ENCODE results near the gene MAGI1. TPM values are rescaled to one million over a fixed set of nuclear protein-coding genes. Genes with fewer than 3 reads are reported as not detected.

MAGI1 gene
- total RNA-seq, 1 experiment from 2014 or later: 58.2 TPM

DNA sequence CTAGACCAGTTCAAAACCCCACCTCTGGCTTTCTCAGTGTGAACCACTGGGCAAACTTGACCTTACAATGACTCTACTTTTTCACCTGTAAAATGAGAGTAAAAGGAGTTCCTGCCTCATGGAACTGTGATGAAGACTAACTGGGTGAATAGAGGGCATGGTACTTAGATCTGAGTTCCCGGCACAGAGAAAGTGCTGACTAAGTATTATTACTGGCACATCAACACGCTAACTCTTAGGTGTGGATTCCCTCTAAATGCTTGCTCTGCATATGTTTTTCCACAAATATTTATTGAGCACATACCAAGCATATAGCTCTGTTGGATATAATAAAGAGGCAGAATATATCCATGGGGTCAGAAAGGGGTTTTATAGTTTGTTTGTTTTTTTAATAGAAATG is 437.8 kb downstream of the MAGI1 start:
- ATAC-seq: no peak
- no peak overlapping the region for H3K4me3 Mint-ChIP-seq

More for the DNA sequence above, 437.8 kb downstream of the MAGI1 start:
- peaks cover 3% of the 10 kb centered on the region; the same call in 1 of the 2 replicates for H3K27me3 Mint-ChIP-seq (ENCODE audit: low read depth)
- no peaks in the 10 kb centered on the region for H3K9me3 Mint-ChIP-seq
- no peak overlapping the region for H3K27ac Mint-ChIP-seq
- peaks cover 37% of the 10 kb centered on the region for H3K4me1 Mint-ChIP-seq
- POLR2A ChIA-PET: no interaction called here
- TF ChIP-seq SMAD4 (CRISPR knock-in tag; IDR thresholded peaks at IDR 0.05) (no peak), FOXJ3 (CRISPR knock-in tag; IDR thresholded peaks at IDR 0.05; ENCODE audit: borderline replicate concordance) (no peak), ZNF121 (CRISPR knock-in tag; IDR thresholded peaks at IDR 0.05) (no peak), MXD4 (CRISPR knock-in tag; IDR thresholded peaks at IDR 0.05; ENCODE audit: borderline replicate concordance) (no peak), CBFB (CRISPR knock-in tag; IDR thresholded peaks at IDR 0.05; ENCODE audit: low read depth) (no peak), NR1H2 (CRISPR knock-in tag; IDR thresholded peaks at IDR 0.05) (no peak), CREM (CRISPR knock-in tag; IDR thresholded peaks at IDR 0.05) (no peak), ZBTB21 (CRISPR knock-in tag; IDR thresholded peaks at IDR 0.05; ENCODE audit: borderline replicate concordance) (no peak)
- TF ChIP-seq, protein P1, sequence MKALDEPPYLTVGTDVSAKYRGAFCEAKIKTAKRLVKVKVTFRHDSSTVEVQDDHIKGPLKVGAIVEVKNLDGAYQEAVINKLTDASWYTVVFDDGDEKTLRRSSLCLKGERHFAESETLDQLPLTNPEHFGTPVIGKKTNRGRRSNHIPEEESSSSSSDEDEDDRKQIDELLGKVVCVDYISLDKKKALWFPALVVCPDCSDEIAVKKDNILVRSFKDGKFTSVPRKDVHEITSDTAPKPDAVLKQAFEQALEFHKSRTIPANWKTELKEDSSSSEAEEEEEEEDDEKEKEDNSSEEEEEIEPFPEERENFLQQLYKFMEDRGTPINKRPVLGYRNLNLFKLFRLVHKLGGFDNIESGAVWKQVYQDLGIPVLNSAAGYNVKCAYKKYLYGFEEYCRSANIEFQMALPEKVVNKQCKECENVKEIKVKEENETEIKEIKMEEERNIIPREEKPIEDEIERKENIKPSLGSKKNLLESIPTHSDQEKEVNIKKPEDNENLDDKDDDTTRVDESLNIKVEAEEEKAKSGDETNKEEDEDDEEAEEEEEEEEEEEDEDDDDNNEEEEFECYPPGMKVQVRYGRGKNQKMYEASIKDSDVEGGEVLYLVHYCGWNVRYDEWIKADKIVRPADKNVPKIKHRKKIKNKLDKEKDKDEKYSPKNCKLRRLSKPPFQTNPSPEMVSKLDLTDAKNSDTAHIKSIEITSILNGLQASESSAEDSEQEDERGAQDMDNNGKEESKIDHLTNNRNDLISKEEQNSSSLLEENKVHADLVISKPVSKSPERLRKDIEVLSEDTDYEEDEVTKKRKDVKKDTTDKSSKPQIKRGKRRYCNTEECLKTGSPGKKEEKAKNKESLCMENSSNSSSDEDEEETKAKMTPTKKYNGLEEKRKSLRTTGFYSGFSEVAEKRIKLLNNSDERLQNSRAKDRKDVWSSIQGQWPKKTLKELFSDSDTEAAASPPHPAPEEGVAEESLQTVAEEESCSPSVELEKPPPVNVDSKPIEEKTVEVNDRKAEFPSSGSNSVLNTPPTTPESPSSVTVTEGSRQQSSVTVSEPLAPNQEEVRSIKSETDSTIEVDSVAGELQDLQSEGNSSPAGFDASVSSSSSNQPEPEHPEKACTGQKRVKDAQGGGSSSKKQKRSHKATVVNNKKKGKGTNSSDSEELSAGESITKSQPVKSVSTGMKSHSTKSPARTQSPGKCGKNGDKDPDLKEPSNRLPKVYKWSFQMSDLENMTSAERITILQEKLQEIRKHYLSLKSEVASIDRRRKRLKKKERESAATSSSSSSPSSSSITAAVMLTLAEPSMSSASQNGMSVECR (CRISPR knock-in tag; IDR thresholded peaks at IDR 0.05; ENCODE audit: borderline replicate concordance): no peak
- TF ChIP-seq, protein P2, sequence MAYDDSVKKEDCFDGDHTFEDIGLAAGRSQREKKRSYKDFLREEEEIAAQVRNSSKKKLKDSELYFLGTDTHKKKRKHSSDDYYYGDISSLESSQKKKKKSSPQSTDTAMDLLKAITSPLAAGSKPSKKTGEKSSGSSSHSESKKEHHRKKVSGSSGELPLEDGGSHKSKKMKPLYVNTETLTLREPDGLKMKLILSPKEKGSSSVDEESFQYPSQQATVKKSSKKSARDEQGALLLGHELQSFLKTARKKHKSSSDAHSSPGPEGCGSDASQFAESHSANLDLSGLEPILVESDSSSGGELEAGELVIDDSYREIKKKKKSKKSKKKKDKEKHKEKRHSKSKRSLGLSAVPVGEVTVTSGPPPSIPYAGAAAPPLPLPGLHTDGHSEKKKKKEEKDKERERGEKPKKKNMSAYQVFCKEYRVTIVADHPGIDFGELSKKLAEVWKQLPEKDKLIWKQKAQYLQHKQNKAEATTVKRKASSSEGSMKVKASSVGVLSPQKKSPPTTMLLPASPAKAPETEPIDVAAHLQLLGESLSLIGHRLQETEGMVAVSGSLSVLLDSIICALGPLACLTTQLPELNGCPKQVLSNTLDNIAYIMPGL (CRISPR knock-in tag; IDR thresholded peaks at IDR 0.05): no peak
- TF ChIP-seq, protein P3, sequence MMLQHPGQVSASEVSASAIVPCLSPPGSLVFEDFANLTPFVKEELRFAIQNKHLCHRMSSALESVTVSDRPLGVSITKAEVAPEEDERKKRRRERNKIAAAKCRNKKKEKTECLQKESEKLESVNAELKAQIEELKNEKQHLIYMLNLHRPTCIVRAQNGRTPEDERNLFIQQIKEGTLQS (CRISPR knock-in tag; conservative IDR thresholded peaks at IDR 0.05): no peak
- TF ChIP-seq, protein P4, sequence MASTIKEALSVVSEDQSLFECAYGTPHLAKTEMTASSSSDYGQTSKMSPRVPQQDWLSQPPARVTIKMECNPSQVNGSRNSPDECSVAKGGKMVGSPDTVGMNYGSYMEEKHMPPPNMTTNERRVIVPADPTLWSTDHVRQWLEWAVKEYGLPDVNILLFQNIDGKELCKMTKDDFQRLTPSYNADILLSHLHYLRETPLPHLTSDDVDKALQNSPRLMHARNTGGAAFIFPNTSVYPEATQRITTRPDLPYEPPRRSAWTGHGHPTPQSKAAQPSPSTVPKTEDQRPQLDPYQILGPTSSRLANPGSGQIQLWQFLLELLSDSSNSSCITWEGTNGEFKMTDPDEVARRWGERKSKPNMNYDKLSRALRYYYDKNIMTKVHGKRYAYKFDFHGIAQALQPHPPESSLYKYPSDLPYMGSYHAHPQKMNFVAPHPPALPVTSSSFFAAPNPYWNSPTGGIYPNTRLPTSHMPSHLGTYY (CRISPR knock-in tag; IDR thresholded peaks at IDR 0.05): no peak
- TF ChIP-seq, protein P5, sequence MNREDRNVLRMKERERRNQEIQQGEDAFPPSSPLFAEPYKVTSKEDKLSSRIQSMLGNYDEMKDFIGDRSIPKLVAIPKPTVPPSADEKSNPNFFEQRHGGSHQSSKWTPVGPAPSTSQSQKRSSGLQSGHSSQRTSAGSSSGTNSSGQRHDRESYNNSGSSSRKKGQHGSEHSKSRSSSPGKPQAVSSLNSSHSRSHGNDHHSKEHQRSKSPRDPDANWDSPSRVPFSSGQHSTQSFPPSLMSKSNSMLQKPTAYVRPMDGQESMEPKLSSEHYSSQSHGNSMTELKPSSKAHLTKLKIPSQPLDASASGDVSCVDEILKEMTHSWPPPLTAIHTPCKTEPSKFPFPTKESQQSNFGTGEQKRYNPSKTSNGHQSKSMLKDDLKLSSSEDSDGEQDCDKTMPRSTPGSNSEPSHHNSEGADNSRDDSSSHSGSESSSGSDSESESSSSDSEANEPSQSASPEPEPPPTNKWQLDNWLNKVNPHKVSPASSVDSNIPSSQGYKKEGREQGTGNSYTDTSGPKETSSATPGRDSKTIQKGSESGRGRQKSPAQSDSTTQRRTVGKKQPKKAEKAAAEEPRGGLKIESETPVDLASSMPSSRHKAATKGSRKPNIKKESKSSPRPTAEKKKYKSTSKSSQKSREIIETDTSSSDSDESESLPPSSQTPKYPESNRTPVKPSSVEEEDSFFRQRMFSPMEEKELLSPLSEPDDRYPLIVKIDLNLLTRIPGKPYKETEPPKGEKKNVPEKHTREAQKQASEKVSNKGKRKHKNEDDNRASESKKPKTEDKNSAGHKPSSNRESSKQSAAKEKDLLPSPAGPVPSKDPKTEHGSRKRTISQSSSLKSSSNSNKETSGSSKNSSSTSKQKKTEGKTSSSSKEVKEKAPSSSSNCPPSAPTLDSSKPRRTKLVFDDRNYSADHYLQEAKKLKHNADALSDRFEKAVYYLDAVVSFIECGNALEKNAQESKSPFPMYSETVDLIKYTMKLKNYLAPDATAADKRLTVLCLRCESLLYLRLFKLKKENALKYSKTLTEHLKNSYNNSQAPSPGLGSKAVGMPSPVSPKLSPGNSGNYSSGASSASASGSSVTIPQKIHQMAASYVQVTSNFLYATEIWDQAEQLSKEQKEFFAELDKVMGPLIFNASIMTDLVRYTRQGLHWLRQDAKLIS (CRISPR knock-in tag; IDR thresholded peaks at IDR 0.05; ENCODE audit: borderline replicate concordance): no peak
- TF ChIP-seq, protein P6, sequence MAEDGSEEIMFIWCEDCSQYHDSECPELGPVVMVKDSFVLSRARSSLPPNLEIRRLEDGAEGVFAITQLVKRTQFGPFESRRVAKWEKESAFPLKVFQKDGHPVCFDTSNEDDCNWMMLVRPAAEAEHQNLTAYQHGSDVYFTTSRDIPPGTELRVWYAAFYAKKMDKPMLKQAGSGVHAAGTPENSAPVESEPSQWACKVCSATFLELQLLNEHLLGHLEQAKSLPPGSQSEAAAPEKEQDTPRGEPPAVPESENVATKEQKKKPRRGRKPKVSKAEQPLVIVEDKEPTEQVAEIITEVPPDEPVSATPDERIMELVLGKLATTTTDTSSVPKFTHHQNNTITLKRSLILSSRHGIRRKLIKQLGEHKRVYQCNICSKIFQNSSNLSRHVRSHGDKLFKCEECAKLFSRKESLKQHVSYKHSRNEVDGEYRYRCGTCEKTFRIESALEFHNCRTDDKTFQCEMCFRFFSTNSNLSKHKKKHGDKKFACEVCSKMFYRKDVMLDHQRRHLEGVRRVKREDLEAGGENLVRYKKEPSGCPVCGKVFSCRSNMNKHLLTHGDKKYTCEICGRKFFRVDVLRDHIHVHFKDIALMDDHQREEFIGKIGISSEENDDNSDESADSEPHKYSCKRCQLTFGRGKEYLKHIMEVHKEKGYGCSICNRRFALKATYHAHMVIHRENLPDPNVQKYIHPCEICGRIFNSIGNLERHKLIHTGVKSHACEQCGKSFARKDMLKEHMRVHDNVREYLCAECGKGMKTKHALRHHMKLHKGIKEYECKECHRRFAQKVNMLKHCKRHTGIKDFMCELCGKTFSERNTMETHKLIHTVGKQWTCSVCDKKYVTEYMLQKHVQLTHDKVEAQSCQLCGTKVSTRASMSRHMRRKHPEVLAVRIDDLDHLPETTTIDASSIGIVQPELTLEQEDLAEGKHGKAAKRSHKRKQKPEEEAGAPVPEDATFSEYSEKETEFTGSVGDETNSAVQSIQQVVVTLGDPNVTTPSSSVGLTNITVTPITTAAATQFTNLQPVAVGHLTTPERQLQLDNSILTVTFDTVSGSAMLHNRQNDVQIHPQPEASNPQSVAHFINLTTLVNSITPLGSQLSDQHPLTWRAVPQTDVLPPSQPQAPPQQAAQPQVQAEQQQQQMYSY (CRISPR knock-in tag; IDR thresholded peaks at IDR 0.05): no peak
- CTCF ChIA-PET: interaction anchor here (0.7 kb wide), 1 partner anchor 635 kb away, joined by 3 read pairs; no protein-coding TSS in a partner anchor
- H3K36me3 Mint-ChIP-seq: no peaks in the 10 kb centered on the region
- DNase-seq (ENCODE audit: low spot score): no peak

Measured in WTC11 (cell line).